Umbilical cord (tissue), 2 donors: ENCODE measurements around the gene PRRT4. TPM values are rescaled to one million over a fixed set of nuclear protein-coding genes. Genes with fewer than 3 reads are reported as not detected.

ENCODE experiments used
- DNase-seq: peaks from one replicate; pipeline ENCODE4 v3.0.0-alpha.2; 2015; ENCODE audit warnings: low spot score
- total RNA-seq: library from RNA; depleted of rRNA; stranded (reverse); fragments of >200 nt; gene quantifications from one replicate; pipeline ENCODE4 v1.2.3, GENCODE V29; 2014; ENCODE audit warnings: low replicate concordance; ENCODE audit not compliant: insufficient read depth

The PRRT4 gene
- 0.24 TPM for total RNA-seq

GRCh38 chr7:128361411-128362379 is at the start of gene PRRT4:
TSS of gene PRRT4 (minus strand) at chr7:128361690.
- DNase-seq = peak; percentile 50

GRCh38 chr7:128410451-128410753 is 48.9 kb upstream of the PRRT4 start:
- no peak for DNase-seq

GRCh38 chr7:128409596-128410450 is 48.3 kb upstream of the PRRT4 start, which contains the start of gene IMPDH1:
TSS of gene IMPDH1 (minus strand) at chr7:128409982. CDS start at chr7:128409901, 81 bp downstream.
- DNase-seq = peak; percentile 90

GRCh38 chr7:128408709-128409595 is 47.5 kb upstream of the PRRT4 start:
- DNase-seq = peak; percentile 89

GRCh38 chr7:128407751-128408708 is 46.5 kb upstream of the PRRT4 start:
- peak; percentile 76 for DNase-seq

- DNase-seq = no peak
These were observed 45.7 kb upstream of the PRRT4 start for GRCh38 chr7:128407233-128407589.

- DNase-seq = no peak
These were observed 45.1 kb upstream of the PRRT4 start for GRCh38 chr7:128406314-128407232.

- DNase-seq = peak; percentile 47
These were observed 44.2 kb upstream of the PRRT4 start for GRCh38 chr7:128405471-128406313.

GRCh38 chr7:128404886-128405470 is 43.5 kb upstream of the PRRT4 start:
- DNase-seq = no peak

GRCh38 chr7:128404143-128404681 is 42.7 kb upstream of the PRRT4 start:
- no peak for DNase-seq

- DNase-seq = no peak
These were observed 42.2 kb upstream of the PRRT4 start for GRCh38 chr7:128403676-128404075.

GRCh38 chr7:128402356-128402755 is 40.9 kb upstream of the PRRT4 start:
- no peak for DNase-seq

GRCh38 chr7:128400566-128400965 is 39.1 kb upstream of the PRRT4 start:
- no peak for DNase-seq

- DNase-seq = no peak
These were observed 38.5 kb upstream of the PRRT4 start for GRCh38 chr7:128399991-128400390.

GRCh38 chr7:128398841-128399135 is 37.3 kb upstream of the PRRT4 start:
- no peak for DNase-seq

GRCh38 chr7:128398016-128398840 is 36.7 kb upstream of the PRRT4 start:
- DNase-seq = peak; percentile 52

- DNase-seq = no peak
These were observed 34.9 kb upstream of the PRRT4 start for GRCh38 chr7:128396357-128396756.
